SK-N-SH (cell line): ENCODE results near the gene PGK1.

Experiments
- CTCF ChIP-seq: fragments of 200-600 bp; sonication (generic); IDR thresholded peaks from 2 replicates; pipeline ENCODE4 v1.6.1; 2017; ENCODE audit warnings: antibody characterized with exemption, mild to moderate bottlenecking, moderate library complexity
- EZH2phosphoT487 ChIP-seq: fragments of 200-600 bp; sonication (generic); IDR thresholded peaks from 2 replicates; pipeline ENCODE4 v1.6.1; 2017; ENCODE audit warnings: low read depth, mixed run types, mild to moderate bottlenecking, antibody characterized with exemption, moderate library complexity, borderline replicate concordance
- RXRA ChIP-seq: IDR thresholded peaks from 2 replicates; pipeline ENCODE4 v1.4.0; 2012; ENCODE audit warnings: low read depth, mild to moderate bottlenecking, borderline replicate concordance
- TCF12 ChIP-seq: IDR thresholded peaks from 2 replicates; pipeline ENCODE4 v1.4.0; 2012
- USF1 ChIP-seq: IDR thresholded peaks from 2 replicates; pipeline ENCODE4 v1.4.0; 2012; ENCODE audit warnings: low read depth, borderline replicate concordance
- ZBTB33 ChIP-seq: IDR thresholded peaks from 2 replicates; pipeline ENCODE4 v1.4.0; 2012; ENCODE audit warnings: low read depth, borderline replicate concordance

- no peak for TF ChIP-seq CTCF
- no peak for TF ChIP-seq RXRA
- TF ChIP-seq ZBTB33, result no peak
- no peak for TF ChIP-seq USF1
- TF ChIP-seq TCF12, result no peak
- TF ChIP-seq EZH2phosphoT487, result no peak
These were observed 32.7 kb upstream of the PGK1 start for GRCh38 chrX:78071331-78071730.
